ENCODE measurements around the gene ARAP2. TPM values are rescaled to one million over a fixed set of nuclear protein-coding genes. Genes with fewer than 3 reads are reported as not detected.

Gene ARAP2
- total RNA-seq, 1 experiment from 2014 or later: 25.8 TPM

GRCh38 chr4:36222702-36223101 lies 21.6 kb downstream of the ARAP2 start:
- peaks cover 24% of the 10 kb centered on the region for H3K4me1 ChIP-seq (replicated peaks; ENCODE audit: insufficient read depth)
- BruUV-seq (replicated peaks): no TSS peak
- intact Hi-C loops (cut with micrococcal nuclease; ENCODE audit: unreplicated experiment): no loop called here
- peak in 1 of 2 experiments; percentile 42 for DNase-seq
- ChIA-PET CTCF (no interaction called here), POLR2A (ENCODE audit: unreplicated experiment) (interaction anchor here (0.6 to 1.2 kb wide), 2 partner anchors 22 to 117 kb away, joined by 3 to 4 read pairs; no protein-coding TSS in a partner anchor)
- H3K27ac ChIP-seq: no peak overlapping the region
- 0 out of 2 replicates have a peak, but pooled peaks cover 3% of the 10 kb centered on the region for H3F3A ChIP-seq (ENCODE audit: insufficient read depth, low read depth)
- peaks cover 86% of the 10 kb centered on the region for H3K79me2 ChIP-seq (ENCODE audit: low read depth)
- H3K4me3 ChIP-seq: no peak overlapping the region
- TF ChIP-seq EZH2 (IDR thresholded peaks at IDR 0.05; ENCODE audit: low read depth) (no peak), CTCF (conservative IDR thresholded peaks at IDR 0.05) (no peak)
- no peaks in the 10 kb centered on the region for H3K9me3 ChIP-seq (ENCODE audit: insufficient read depth, low read depth)
- H3K9me2 ChIP-seq (ENCODE audit: insufficient read depth): no peaks in the 10 kb centered on the region
- H2AFZ ChIP-seq: no peak overlapping the region
- no peak overlapping the region; the same call in 1 of the 2 replicates for H3K4me2 ChIP-seq
- H3K27me3 ChIP-seq (ENCODE audit: insufficient read depth, low read depth): no peaks in the 10 kb centered on the region
- H3K36me3 ChIP-seq (ENCODE audit: low read depth): no peaks in the 10 kb centered on the region
- H4K20me1 ChIP-seq (ENCODE audit: insufficient read depth): no peaks in the 10 kb centered on the region; the same call in 1 of the 2 replicates

GRCh38 chr4:36220776-36221175 lies 23.5 kb downstream of the ARAP2 start:
- H4K20me1 ChIP-seq (ENCODE audit: insufficient read depth): no peaks in the 10 kb centered on the region
- H3K9me3 ChIP-seq (ENCODE audit: insufficient read depth, low read depth): no peaks in the 10 kb centered on the region
- TF ChIP-seq EZH2 (IDR thresholded peaks at IDR 0.05; ENCODE audit: low read depth) (no peak), CTCF (conservative IDR thresholded peaks at IDR 0.05) (no peak)
- CTCF ChIA-PET: no interaction called here
- no peaks in the 10 kb centered on the region for H3K9me2 ChIP-seq (ENCODE audit: insufficient read depth)
- no TSS peak for BruUV-seq (replicated peaks)
- 0 out of 2 replicates have a peak, but pooled peaks cover 3% of the 10 kb centered on the region for H3F3A ChIP-seq (ENCODE audit: insufficient read depth, low read depth)
- no peak for DNase-seq
- H3K27ac ChIP-seq: no peak overlapping the region
- intact Hi-C loops (cut with micrococcal nuclease; ENCODE audit: unreplicated experiment): no loop called here
- no peaks in the 10 kb centered on the region for H3K27me3 ChIP-seq (ENCODE audit: insufficient read depth, low read depth)
- H3K36me3 ChIP-seq (ENCODE audit: low read depth): no peaks in the 10 kb centered on the region
- no peak overlapping the region for H2AFZ ChIP-seq
- H3K4me2 ChIP-seq: no peak overlapping the region
- H3K4me3 ChIP-seq: no peak overlapping the region
- H3K4me1 ChIP-seq (replicated peaks; ENCODE audit: insufficient read depth): peaks cover 23% of the 10 kb centered on the region
- POLR2A ChIA-PET (ENCODE audit: unreplicated experiment): no interaction called here
- H3K79me2 ChIP-seq (ENCODE audit: low read depth): peaks cover 84% of the 10 kb centered on the region

DNA sequence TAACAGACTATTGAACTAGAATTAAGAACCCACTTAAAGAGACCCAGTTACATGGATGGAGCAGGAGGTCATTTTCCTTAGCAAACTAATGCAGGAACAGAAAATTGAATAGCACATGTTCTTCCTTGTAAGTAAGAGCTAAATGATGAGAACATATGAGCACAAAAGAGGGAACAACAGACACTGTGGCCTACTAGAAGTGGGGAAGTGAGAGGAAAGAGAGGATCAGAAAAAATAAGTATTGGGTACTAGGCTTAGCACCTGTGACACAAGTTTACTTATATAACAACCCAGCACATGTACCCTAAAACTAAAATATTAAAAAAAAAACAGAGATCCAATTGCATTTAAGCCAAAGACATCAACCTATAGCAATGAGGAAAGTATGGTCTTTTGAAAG lies 26.2 kb downstream of the ARAP2 start:
- H4K20me1 ChIP-seq (ENCODE audit: insufficient read depth): peaks cover 3% of the 10 kb centered on the region; the same call in 1 of the 2 replicates
- TF ChIP-seq CTCF (conservative IDR thresholded peaks at IDR 0.05): no peak
- TF ChIP-seq EZH2 (IDR thresholded peaks at IDR 0.05; ENCODE audit: low read depth): no peak
- no peaks in the 10 kb centered on the region for H3K36me3 ChIP-seq (ENCODE audit: low read depth)
- ChIA-PET CTCF (no interaction called here), POLR2A (ENCODE audit: unreplicated experiment) (no interaction called here)
- no peak for DNase-seq
- no peaks in the 10 kb centered on the region for H3K9me2 ChIP-seq (ENCODE audit: insufficient read depth)
- intact Hi-C loops (cut with micrococcal nuclease; ENCODE audit: unreplicated experiment): no loop called here
- H3K27me3 ChIP-seq (ENCODE audit: insufficient read depth, low read depth): no peaks in the 10 kb centered on the region
- H3K4me3 ChIP-seq: no peak overlapping the region
- H3K27ac ChIP-seq: no peak overlapping the region
- no peak overlapping the region for H3K4me2 ChIP-seq
- H3K79me2 ChIP-seq (ENCODE audit: low read depth): peaks cover 69% of the 10 kb centered on the region
- H3F3A ChIP-seq (ENCODE audit: insufficient read depth, low read depth): 0 out of 2 replicates have a peak, but pooled peaks cover 3% of the 10 kb centered on the region
- H2AFZ ChIP-seq: no peak overlapping the region
- H3K9me3 ChIP-seq (ENCODE audit: insufficient read depth, low read depth): no peaks in the 10 kb centered on the region
- H3K4me1 ChIP-seq (replicated peaks; ENCODE audit: insufficient read depth): peaks cover 10% of the 10 kb centered on the region
- BruUV-seq (replicated peaks): no TSS peak

Measured in PC-9 (cell line).